Limb (tissue), 2 donors: Measurements from ENCODE around the gene TSC22D2.
"Not testable (repeated sequence)": the region's sequence is repeated elsewhere in the genome, so short reads cannot be mapped to it uniquely, and the experiment has no call there.

Source experiments
- DNase-seq, 2 donors: peaks; one replicate each; pipeline ENCODE4 v3.0.0-alpha.2; 2016; ENCODE audit errors: extremely low spot score in 2 of 2

The TSC22D2 gene

GRCh38 chr3:150447631-150448465 is 39.8 kb downstream of the TSC22D2 start:
- DNase-seq = no peak

DNA sequence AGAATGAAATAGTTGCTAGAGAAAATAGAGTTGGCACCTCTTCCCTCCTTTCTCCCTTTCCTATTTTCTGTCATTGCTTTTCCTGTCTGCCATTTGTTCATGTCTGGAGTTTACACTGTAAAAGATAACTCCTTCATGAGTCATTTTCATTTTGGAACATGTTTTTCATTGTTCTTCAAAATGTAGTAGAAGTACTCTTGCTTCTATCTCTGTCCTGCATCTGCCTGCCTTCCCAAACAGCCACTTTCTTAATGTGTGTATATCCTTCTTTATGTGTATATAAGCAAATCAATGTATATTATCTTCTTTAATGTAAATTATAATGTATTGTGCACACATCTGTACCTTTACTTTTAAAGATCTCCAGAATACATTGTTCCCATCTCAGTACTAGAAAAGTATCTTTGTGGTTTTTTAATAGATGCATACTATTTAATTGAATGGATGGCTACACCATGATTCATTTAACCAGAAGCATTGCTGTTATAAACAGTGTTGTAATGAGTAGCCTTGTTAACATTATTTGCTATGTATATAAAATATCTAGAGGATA is 41.1 kb downstream of the TSC22D2 start:
- no peak for DNase-seq

DNA sequence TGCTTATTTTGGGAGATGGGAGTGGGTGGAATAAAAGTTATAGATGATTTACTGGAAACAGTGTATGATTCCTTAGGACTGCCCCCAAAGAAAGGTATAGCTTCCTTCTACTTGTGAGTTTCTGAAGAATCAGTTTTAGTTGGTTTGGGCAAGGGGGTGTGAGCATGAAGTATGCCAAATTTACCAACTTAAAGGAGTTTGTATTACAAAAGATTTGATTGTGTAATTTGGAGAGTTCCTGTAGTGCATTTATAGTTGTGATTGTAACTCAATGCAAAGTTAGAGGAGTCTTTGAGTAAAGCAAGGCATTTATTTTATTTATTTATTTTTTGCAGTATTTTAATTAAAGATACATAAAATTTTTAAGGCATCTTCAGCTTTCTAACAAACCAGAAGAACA is 42.8 kb downstream of the TSC22D2 start:
- no peak for DNase-seq

- no peak for DNase-seq
Measured at GRCh38 chr3:150451329-150452048, 43.4 kb downstream of the TSC22D2 start.

DNA sequence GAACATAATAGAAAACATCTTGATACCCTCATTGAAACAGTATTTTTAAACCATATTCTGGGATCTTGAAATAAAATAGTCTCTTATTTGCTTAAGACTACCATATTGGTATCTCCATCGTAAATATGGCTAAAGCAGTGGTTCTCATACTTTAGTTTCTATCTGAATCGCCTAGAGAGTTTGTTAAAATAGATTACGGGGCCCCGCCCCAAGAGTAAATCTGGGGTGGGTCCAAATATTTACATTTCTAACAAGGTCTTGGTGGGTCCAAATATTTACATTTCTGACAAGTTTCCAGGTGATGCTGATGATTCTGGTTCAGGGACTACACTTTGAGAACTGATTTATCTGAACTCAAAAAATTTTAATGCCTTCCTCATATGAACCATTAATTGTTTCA is 45.3 kb downstream of the TSC22D2 start:
- DNase-seq = no peak

- no peak for DNase-seq
Measured at GRCh38 chr3:150454085-150454484, 46.0 kb downstream of the TSC22D2 start.

DNA sequence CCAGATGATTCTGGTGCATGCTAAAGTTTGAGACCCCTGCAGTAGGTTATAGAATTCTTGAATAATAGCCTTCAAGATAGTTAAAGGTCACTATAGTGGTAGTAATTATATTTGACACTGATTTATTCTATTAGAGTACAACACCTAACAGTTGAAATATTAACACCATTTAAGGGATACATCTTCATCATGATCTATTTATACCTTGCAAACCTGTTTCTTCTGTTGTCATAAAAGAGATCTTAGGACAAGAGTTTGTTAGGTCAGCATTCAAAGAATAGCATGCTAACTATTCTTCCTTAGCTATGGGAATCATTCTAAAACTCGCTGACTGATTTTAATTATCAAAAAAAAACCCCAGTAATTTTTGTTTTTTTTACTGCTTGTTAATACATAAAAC is 46.5 kb downstream of the TSC22D2 start:
- no peak for DNase-seq

DNA sequence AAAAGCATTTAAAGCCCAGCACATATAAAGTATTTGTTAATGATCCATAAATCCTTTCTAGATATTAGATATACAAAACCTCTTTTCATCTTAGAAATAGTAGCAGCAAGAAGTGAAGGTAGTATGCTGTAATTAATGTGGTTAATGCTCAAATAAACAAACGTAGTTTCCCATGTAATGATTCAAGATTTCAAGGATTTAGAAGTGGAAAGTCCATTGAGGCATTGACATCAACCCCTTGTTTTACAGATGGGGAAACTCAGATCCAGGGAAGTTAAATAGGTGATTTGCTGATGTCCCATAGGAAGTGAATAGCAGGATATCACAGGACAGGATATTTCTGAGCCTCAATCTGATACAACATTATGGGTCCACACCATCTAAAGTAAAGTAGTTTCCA is 47.2 kb downstream of the TSC22D2 start:
- no peak for DNase-seq

DNA sequence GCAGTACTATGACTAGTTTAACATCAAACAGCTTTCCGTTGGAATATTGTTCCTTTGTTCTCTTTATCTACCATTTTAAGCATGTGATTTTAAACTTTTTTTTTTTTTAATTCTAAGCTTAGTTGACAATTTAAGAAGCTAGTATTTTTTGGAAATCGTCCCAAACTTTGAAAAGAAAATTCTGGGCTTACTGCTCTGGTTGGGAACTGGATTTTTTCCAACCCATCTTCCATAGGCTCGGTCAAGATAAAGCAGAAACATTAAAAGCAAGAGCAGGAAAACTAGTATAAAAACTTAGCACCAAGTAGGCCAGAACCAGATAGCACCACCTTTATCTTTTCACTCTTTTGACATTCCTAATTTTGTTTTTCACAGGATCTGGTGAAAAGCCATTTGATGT is 49.9 kb downstream of the TSC22D2 start:
- no peak for DNase-seq

DNA sequence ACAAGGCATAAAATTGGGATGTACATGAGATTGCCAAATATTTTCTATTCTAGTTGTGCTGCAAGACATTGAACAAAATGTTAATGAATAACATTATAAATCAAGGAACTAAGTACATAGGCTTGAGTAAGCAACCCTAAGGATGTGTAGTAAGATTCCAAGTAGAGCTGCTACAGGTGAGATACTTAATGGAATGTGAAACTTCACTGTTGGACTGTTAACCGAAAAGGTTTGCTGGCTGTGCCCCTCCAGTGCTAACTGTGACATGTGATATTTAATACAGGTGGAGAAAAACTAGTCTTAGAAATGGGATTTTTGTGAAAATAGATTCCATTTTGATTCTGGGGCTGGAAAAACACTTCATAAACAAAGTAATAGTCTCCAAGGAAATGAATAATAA is 52.4 kb downstream of the TSC22D2 start:
- DNase-seq = no peak

- DNase-seq = no peak
Measured at GRCh38 chr3:150461399-150461798, 53.3 kb downstream of the TSC22D2 start.

GRCh38 chr3:150462108-150462507 is 54.0 kb downstream of the TSC22D2 start:
- DNase-seq = no peak

DNA sequence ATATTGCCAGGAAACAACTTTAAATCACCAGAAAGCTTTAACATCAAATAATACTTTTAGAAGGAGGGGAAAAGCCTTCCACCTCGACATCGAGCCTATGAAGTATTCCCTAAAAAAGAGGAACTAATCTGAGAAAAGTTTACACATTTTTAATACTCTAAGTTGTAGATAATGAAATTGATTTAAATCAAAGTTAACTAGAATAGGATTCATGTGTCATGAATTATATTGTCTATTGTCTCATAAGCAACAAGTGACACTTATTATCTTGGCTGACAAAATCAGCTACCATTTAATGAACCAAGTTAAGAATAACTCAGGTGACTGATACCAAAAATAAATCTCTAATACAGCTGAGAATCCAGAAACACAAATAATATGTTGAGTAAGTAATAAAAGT is 56.6 kb downstream of the TSC22D2 start:
- no peak for DNase-seq

- no peak for DNase-seq
Measured at GRCh38 chr3:150467381-150467780, 59.3 kb downstream of the TSC22D2 start.

GRCh38 chr3:150469031-150469930 is 61.2 kb downstream of the TSC22D2 start:
- peak; percentile 61 to 74 for DNase-seq

- no peak for DNase-seq
Measured at GRCh38 chr3:150469931-150470740, 62.0 kb downstream of the TSC22D2 start.

DNA sequence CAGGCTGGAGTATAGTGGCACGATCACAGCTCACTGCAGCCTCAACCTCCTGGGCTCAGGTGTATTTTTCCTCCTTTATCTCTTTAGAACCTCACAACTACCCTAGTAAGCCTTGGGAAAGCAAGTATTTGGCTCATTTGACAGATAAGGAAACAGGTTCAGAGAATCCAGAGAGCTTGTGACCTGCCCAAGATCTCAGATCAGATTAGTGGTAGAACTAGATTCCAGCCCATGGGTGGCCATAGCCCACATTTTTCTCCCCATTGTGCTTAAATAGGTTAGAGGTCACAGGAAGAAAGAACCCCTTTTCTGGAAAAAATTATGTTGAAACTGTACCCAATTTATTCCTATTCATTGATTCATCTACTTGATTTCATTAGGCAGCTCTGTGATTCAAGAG is 64.3 kb downstream of the TSC22D2 start:
- DNase-seq = no peak

DNA sequence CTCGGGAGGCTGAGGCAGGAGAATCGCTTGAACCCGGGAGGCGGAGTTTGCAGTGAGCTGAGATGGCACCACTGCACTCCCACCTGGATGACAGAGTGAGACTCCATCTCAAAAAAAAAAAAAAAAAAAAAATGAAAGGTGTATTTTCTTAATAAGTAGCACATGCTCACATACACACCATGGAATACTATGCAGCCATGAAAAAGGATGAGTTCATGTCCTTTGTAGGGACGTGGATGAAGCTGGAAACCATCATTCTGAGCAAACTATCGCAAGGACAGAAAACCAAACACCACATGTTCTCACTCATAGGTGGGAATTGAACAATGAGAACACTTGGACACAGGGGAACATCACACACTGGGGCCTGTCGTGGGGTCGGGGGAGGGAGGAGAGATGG is 65.1 kb downstream of the TSC22D2 start:
- DNase-seq = not testable (repeated sequence)

DNA sequence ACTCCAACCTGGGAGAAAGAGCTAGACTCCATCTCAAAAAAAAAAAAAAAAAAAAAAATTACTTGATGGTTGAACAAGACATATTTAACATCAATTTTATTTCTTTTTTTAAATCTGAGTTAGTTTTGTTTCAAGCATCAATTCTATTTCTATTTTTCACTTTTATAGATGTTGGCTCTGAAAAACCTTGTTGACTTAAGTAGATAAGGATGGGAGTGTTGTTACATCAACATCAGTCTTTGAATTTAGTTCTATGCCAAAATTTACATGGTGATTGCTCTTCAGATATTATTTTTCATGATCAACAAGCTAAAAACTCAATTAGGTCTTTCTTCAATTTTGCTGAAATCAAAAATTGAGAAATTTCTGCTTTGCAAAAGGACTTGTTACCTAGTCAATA is 71.3 kb downstream of the TSC22D2 start:
- DNase-seq = no peak

GRCh38 chr3:150480877-150481276 is 72.8 kb downstream of the TSC22D2 start:
- DNase-seq = no peak

- no peak for DNase-seq
Measured at GRCh38 chr3:150483226-150483625, 75.1 kb downstream of the TSC22D2 start.
